Measurements from ENCODE around the gene PF4V1. TPM values are rescaled to one million over a fixed set of nuclear protein-coding genes. Genes with fewer than 3 reads are reported as not detected.
A peak's percentile ranks its signal among the peaks of the same experiment; 100 is the strongest.

PF4V1 gene
- polyA plus RNA-seq, 1 donor (not counting 4 experiments of a cell fraction or from before 2014, with no cell fraction given) = not detected

DNA sequence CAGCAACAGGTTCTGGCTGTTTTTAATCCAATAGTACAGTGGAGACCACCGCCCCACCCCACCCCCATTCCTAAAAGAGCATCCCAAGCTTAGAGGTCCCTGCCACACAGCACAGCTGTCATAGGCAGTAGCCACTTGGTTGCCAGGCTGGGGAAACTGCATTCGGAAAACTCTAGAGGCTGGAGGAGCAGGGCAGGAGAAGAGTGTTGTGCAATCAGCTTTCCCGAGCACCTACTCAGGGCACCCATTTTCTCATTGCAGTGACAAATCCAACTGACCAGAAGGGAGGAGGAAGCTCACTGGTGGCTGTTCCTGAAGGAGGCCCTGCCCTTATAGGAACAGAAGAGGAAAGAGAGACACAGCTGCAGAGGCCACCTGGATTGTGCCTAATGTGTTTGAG is 17.2 kb downstream of the PF4V1 start:
- Histone ChIP-seq H3K27ac (ENCODE audit: control insufficient read depth, insufficient read depth, low read length) (peak overlapping the region; percentile 79), H3K4me1 (ENCODE audit: control insufficient read depth, extremely low read depth, insufficient read depth, low read length) (peaks cover 36% of the 10 kb centered on the region), H3K9me1 (ENCODE audit: control insufficient read depth, extremely low read depth, insufficient read depth, low read length) (no peaks in the 10 kb centered on the region), H3K4me2 (ENCODE audit: control insufficient read depth, extremely low read depth, insufficient read depth, low read depth, low read length) (peak overlapping the region; percentile 95), H3K9ac (ENCODE audit: control insufficient read depth, extremely low read depth, insufficient read depth, low read length) (peak overlapping the region; percentile 78), H3K9me3 (ENCODE audit: control insufficient read depth, low read depth, low read length) (no peaks in the 10 kb centered on the region), H3K36me3 (ENCODE audit: control insufficient read depth in 2 of 2, extremely low read depth in 1 of 2, insufficient read depth in 2 of 2, low read length in 2 of 2) (peaks cover 0 to 2% of the 10 kb centered on the region in 2 experiments), H4K20me1 (ENCODE audit: control insufficient read depth, extremely low read depth, insufficient read depth, low read length) (no peaks in the 10 kb centered on the region), H3K79me2 (ENCODE audit: control insufficient read depth, insufficient read depth, low read length) (no peaks in the 10 kb centered on the region), H2AFZ (ENCODE audit: control insufficient read depth, low read length) (no peak overlapping the region), H3K4me3 (ENCODE audit: control insufficient read depth in 2 of 3, extremely low read depth in 1 of 3, insufficient read depth in 2 of 3, low read depth in 1 of 3, low read length in 3 of 3) (peak overlapping the region; percentile 56 to 81 (median 78)), H3K27me3 (ENCODE audit: control insufficient read depth, extremely low read depth, insufficient read depth, low read length) (no peaks in the 10 kb centered on the region)
- dilution Hi-C loops (cut with MboI; ENCODE audit: extremely low pct_ligation_motif_present, low sequenced_read_pairs) = no loop called here
- peak; percentile 9 for FAIRE-seq
- TF ChIP-seq EZH2 (IDR thresholded peaks at IDR 0.05; ENCODE audit: low read length) = no peak
- TF ChIP-seq, protein P1, sequence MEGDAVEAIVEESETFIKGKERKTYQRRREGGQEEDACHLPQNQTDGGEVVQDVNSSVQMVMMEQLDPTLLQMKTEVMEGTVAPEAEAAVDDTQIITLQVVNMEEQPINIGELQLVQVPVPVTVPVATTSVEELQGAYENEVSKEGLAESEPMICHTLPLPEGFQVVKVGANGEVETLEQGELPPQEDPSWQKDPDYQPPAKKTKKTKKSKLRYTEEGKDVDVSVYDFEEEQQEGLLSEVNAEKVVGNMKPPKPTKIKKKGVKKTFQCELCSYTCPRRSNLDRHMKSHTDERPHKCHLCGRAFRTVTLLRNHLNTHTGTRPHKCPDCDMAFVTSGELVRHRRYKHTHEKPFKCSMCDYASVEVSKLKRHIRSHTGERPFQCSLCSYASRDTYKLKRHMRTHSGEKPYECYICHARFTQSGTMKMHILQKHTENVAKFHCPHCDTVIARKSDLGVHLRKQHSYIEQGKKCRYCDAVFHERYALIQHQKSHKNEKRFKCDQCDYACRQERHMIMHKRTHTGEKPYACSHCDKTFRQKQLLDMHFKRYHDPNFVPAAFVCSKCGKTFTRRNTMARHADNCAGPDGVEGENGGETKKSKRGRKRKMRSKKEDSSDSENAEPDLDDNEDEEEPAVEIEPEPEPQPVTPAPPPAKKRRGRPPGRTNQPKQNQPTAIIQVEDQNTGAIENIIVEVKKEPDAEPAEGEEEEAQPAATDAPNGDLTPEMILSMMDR (optimal IDR thresholded peaks at IDR 0.05 in 1 of 3, IDR thresholded peaks at IDR 0.05 in 1 of 3, conservative IDR thresholded peaks at IDR 0.05 in 1 of 3; ENCODE audit: extremely low read depth in 1 of 3, insufficient read depth in 2 of 3, low read length in 3 of 3) = no peak
- DNase-seq (ENCODE audit: low read depth, low spot score) = no peak

DNA sequence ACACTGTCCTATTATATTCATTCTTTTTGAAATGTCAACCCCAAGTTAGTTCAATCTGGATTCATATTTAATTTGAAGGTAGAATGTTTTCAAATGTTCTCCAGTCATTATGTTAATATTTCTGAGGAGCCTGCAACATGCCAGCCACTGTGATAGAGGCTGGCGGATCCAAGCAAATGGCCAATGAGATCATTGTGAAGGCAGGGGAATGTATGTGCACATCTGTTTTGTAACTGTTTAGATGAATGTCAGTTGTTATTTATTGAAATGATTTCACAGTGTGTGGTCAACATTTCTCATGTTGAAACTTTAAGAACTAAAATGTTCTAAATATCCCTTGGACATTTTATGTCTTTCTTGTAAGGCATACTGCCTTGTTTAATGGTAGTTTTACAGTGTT is 17.7 kb downstream of the PF4V1 start:
- peak overlapping the region; percentile 95 for H3K4me2 ChIP-seq (ENCODE audit: control insufficient read depth, extremely low read depth, insufficient read depth, low read depth, low read length)

More for the DNA sequence above, 17.7 kb downstream of the PF4V1 start:
- no peaks in the 10 kb centered on the region for H4K20me1 ChIP-seq (ENCODE audit: control insufficient read depth, extremely low read depth, insufficient read depth, low read length)
- H3K9me1 ChIP-seq (ENCODE audit: control insufficient read depth, extremely low read depth, insufficient read depth, low read length) = no peaks in the 10 kb centered on the region
- no peaks in the 10 kb centered on the region for H3K79me2 ChIP-seq (ENCODE audit: control insufficient read depth, insufficient read depth, low read length)
- dilution Hi-C loops (cut with MboI; ENCODE audit: extremely low pct_ligation_motif_present, low sequenced_read_pairs) = no loop called here
- H3K27ac ChIP-seq (ENCODE audit: control insufficient read depth, insufficient read depth, low read length) = no peak overlapping the region
- FAIRE-seq (peak; percentile 67), DNase-seq (ENCODE audit: low read depth, low spot score) (no peak)
- H3K9me3 ChIP-seq (ENCODE audit: control insufficient read depth, low read depth, low read length) = no peaks in the 10 kb centered on the region
- no peak overlapping the region for H2AFZ ChIP-seq (ENCODE audit: control insufficient read depth, low read length)
- H3K27me3 ChIP-seq (ENCODE audit: control insufficient read depth, extremely low read depth, insufficient read depth, low read length) = no peaks in the 10 kb centered on the region
- H3K4me1 ChIP-seq (ENCODE audit: control insufficient read depth, extremely low read depth, insufficient read depth, low read length) = peaks cover 34% of the 10 kb centered on the region
- peaks cover 0 to 2% of the 10 kb centered on the region in 2 experiments for H3K36me3 ChIP-seq (ENCODE audit: control insufficient read depth in 2 of 2, extremely low read depth in 1 of 2, insufficient read depth in 2 of 2, low read length in 2 of 2)
- peak overlapping the region; percentile 56 to 81 (median 78) for H3K4me3 ChIP-seq (ENCODE audit: control insufficient read depth in 2 of 3, extremely low read depth in 1 of 3, insufficient read depth in 2 of 3, low read depth in 1 of 3, low read length in 3 of 3)
- H3K9ac ChIP-seq (ENCODE audit: control insufficient read depth, extremely low read depth, insufficient read depth, low read length) = no peak overlapping the region
- TF ChIP-seq, protein P1 (optimal IDR thresholded peaks at IDR 0.05 in 1 of 3, IDR thresholded peaks at IDR 0.05 in 1 of 3, conservative IDR thresholded peaks at IDR 0.05 in 1 of 3; ENCODE audit: extremely low read depth in 1 of 3, insufficient read depth in 2 of 3, low read length in 3 of 3) = no peak
- TF ChIP-seq EZH2 (IDR thresholded peaks at IDR 0.05; ENCODE audit: low read length) = no peak
